ENCODE results near the gene PRF1. TPM values are rescaled to one million over a fixed set of nuclear protein-coding genes. Genes with fewer than 3 reads are reported as not detected.

The PRF1 gene
- total and polyA plus RNA-seq, 2 of the 13 experiments (the other 11 are each of a cell fraction or from before 2014, with no cell fraction given): 1.00 to 1.4 TPM

- no peak for TF ChIP-seq FOXJ3 (CRISPR knock-in tag; IDR thresholded peaks at IDR 0.05; ENCODE audit: borderline replicate concordance)
- TF ChIP-seq ZNF354B (CRISPR knock-in tag; IDR thresholded peaks at IDR 0.05): no peak
- TF ChIP-seq SIX4 (CRISPR knock-in tag; IDR thresholded peaks at IDR 0.05): no peak; the same call in 1 of the 2 replicates
- no peak for TF ChIP-seq ZNF383 (CRISPR knock-in tag; IDR thresholded peaks at IDR 0.05; ENCODE audit: borderline replicate concordance)
- TF ChIP-seq ZNF20 (CRISPR knock-in tag; IDR thresholded peaks at IDR 0.05): no peak
- no peak for TF ChIP-seq MYNN (CRISPR knock-in tag; IDR thresholded peaks at IDR 0.05; ENCODE audit: low read depth)
- TF ChIP-seq ZNF598 (CRISPR knock-in tag; IDR thresholded peaks at IDR 0.05; ENCODE audit: borderline replicate concordance): no peak
- peak; percentile 24; the same call in 1 of the 2 replicates for TF ChIP-seq NCOR1 (IDR thresholded peaks at IDR 0.05; ENCODE audit: borderline replicate concordance, low read length)
- TF ChIP-seq, protein P1, sequence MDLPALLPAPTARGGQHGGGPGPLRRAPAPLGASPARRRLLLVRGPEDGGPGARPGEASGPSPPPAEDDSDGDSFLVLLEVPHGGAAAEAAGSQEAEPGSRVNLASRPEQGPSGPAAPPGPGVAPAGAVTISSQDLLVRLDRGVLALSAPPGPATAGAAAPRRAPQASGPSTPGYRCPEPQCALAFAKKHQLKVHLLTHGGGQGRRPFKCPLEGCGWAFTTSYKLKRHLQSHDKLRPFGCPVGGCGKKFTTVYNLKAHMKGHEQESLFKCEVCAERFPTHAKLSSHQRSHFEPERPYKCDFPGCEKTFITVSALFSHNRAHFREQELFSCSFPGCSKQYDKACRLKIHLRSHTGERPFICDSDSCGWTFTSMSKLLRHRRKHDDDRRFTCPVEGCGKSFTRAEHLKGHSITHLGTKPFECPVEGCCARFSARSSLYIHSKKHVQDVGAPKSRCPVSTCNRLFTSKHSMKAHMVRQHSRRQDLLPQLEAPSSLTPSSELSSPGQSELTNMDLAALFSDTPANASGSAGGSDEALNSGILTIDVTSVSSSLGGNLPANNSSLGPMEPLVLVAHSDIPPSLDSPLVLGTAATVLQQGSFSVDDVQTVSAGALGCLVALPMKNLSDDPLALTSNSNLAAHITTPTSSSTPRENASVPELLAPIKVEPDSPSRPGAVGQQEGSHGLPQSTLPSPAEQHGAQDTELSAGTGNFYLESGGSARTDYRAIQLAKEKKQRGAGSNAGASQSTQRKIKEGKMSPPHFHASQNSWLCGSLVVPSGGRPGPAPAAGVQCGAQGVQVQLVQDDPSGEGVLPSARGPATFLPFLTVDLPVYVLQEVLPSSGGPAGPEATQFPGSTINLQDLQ (CRISPR knock-in tag; IDR thresholded peaks at IDR 0.05): peak; percentile 71
- no peak for TF ChIP-seq ZNF597 (CRISPR knock-in tag; IDR thresholded peaks at IDR 0.05)
- no peak for TF ChIP-seq KDM5A (IDR thresholded peaks at IDR 0.05; ENCODE audit: borderline replicate concordance, low read length)
- TF ChIP-seq, protein P2, sequence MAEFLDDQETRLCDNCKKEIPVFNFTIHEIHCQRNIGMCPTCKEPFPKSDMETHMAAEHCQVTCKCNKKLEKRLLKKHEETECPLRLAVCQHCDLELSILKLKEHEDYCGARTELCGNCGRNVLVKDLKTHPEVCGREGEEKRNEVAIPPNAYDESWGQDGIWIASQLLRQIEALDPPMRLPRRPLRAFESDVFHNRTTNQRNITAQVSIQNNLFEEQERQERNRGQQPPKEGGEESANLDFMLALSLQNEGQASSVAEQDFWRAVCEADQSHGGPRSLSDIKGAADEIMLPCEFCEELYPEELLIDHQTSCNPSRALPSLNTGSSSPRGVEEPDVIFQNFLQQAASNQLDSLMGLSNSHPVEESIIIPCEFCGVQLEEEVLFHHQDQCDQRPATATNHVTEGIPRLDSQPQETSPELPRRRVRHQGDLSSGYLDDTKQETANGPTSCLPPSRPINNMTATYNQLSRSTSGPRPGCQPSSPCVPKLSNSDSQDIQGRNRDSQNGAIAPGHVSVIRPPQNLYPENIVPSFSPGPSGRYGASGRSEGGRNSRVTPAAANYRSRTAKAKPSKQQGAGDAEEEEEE (CRISPR knock-in tag; IDR thresholded peaks at IDR 0.05; ENCODE audit: borderline replicate concordance): no peak
- TF ChIP-seq PHF5A (CRISPR knock-in tag; IDR thresholded peaks at IDR 0.05; ENCODE audit: low read depth, unreplicated experiment): no peak
- no peak for TF ChIP-seq ZNF790 (CRISPR knock-in tag; IDR thresholded peaks at IDR 0.05; ENCODE audit: borderline replicate concordance)
- TF ChIP-seq SIX1 (CRISPR knock-in tag; IDR thresholded peaks at IDR 0.05; ENCODE audit: borderline replicate concordance): no peak
- TF ChIP-seq SP1 (IDR thresholded peaks at IDR 0.05): no peak
- no peak for TF ChIP-seq SP1 (CRISPR knock-in tag; IDR thresholded peaks at IDR 0.05)
- TF ChIP-seq POLR2AphosphoS5 (IDR thresholded peaks at IDR 0.05; ENCODE audit: low read depth, low read length): no peak
- TF ChIP-seq, protein P3, sequence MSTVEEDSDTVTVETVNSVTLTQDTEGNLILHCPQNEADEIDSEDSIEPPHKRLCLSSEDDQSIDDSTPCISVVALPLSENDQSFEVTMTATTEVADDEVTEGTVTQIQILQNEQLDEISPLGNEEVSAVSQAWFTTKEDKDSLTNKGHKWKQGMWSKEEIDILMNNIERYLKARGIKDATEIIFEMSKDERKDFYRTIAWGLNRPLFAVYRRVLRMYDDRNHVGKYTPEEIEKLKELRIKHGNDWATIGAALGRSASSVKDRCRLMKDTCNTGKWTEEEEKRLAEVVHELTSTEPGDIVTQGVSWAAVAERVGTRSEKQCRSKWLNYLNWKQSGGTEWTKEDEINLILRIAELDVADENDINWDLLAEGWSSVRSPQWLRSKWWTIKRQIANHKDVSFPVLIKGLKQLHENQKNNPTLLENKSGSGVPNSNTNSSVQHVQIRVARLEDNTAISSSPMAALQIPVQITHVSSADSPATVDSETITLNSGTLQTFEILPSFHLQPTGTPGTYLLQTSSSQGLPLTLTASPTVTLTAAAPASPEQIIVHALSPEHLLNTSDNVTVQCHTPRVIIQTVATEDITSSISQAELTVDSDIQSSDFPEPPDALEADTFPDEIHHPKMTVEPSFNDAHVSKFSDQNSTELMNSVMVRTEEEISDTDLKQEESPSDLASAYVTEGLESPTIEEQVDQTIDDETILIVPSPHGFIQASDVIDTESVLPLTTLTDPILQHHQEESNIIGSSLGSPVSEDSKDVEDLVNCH (CRISPR knock-in tag; IDR thresholded peaks at IDR 0.05): no peak
- no peak for TF ChIP-seq ZNF136 (CRISPR knock-in tag; IDR thresholded peaks at IDR 0.05; ENCODE audit: low read depth)
- TF ChIP-seq, protein P4, sequence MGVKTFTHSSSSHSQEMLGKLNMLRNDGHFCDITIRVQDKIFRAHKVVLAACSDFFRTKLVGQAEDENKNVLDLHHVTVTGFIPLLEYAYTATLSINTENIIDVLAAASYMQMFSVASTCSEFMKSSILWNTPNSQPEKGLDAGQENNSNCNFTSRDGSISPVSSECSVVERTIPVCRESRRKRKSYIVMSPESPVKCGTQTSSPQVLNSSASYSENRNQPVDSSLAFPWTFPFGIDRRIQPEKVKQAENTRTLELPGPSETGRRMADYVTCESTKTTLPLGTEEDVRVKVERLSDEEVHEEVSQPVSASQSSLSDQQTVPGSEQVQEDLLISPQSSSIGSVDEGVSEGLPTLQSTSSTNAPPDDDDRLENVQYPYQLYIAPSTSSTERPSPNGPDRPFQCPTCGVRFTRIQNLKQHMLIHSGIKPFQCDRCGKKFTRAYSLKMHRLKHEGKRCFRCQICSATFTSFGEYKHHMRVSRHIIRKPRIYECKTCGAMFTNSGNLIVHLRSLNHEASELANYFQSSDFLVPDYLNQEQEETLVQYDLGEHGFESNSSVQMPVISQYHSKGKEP (CRISPR knock-in tag; IDR thresholded peaks at IDR 0.05): no peak
These were observed 6.3 kb downstream of the PRF1 start (continued) for GRCh38 chr10:70596110-70596798.
